ENCODE measurements around the gene HSPA8.
"Not testable (repeated sequence)": the region's sequence is repeated elsewhere in the genome, so short reads cannot be mapped to it uniquely, and the experiment has no call there.

- TF ChIP-seq SP1 (IDR thresholded peaks at IDR 0.05); LEF1 (IDR thresholded peaks at IDR 0.05; ENCODE audit: borderline replicate concordance); ZNF384 (IDR thresholded peaks at IDR 0.05); HDGF (IDR thresholded peaks at IDR 0.05; ENCODE audit: borderline replicate concordance); SUZ12 (IDR thresholded peaks at IDR 0.05); FOXM1 (IDR thresholded peaks at IDR 0.05; ENCODE audit: borderline replicate concordance); L3MBTL2 (conservative IDR thresholded peaks at IDR 0.05); FOXK2 (IDR thresholded peaks at IDR 0.05); NFRKB (IDR thresholded peaks at IDR 0.05): not testable (repeated sequence)
These were observed 27.0 kb upstream of the HSPA8 start for GRCh38 chr11:123088896-123089295.
